Pancreas (tissue), 10 donors: ENCODE measurements around the gene SH3RF3. TPM values are rescaled to one million over a fixed set of nuclear protein-coding genes. Genes with fewer than 3 reads are reported as not detected.

Experiments used
- ATAC-seq, 4 donors: fragments of 200-7000 bp; cut with Tn5 transposase; one replicate each; pipeline versions ENCODE4 v1.8.0 to v1.9.1; 2020; ENCODE audit warnings: mild to moderate bottlenecking in 4 of 4, moderate library complexity in 4 of 4
- DNase-seq, 6 donors: peaks; one replicate each; pipeline ENCODE4 v3.0.0-alpha.2; 2020
- FAIRE-seq: peaks from 2 replicates; lab custom pipeline; 2012; peaks lifted over from hg19 to GRCh38; lab: Jason Lieb, UNC
- H3K27ac ChIP-seq, 4 donors: fragments of 200-600 bp; sonication (generic); 1 replicate in 3 of 4; 2 replicates in 1 of 4; pipeline versions ENCODE4 v1.5.0 to v1.8.0; 2020
- H3K27me3 ChIP-seq, 4 donors: fragments of 200-600 bp; one replicate each; pipeline ENCODE4 v1.8.0; 2021
- H3K36me3 ChIP-seq, 3 donors: fragments of 200-600 bp; sonication (generic) in 1 of 3; one replicate each; pipeline versions ENCODE4 v1.5.0 to v1.8.0; 2020 to 2021
- H3K4me1 ChIP-seq, 3 donors: fragments of 200-600 bp; one replicate each; pipeline ENCODE4 v1.8.0; 2021
- H3K4me3 ChIP-seq, 4 donors: fragments of 200-600 bp; sonication (generic) in 2 of 4; one replicate each; pipeline versions ENCODE4 v1.5.0 to v1.8.0; 2020 to 2021
- H3K9me3 ChIP-seq, 4 donors: fragments of 200-600 bp; one replicate each; pipeline ENCODE4 v1.8.0; 2021
- CTCF ChIP-seq, 4 donors: fragments of 200-600 bp; sonication (generic) in 3 of 4; IDR thresholded peaks; one replicate each; pipeline versions ENCODE4 v1.5.0 to v1.8.0; 2021; ENCODE audit warnings: antibody characterized with exemption in 4 of 4
- WGBS, 2 donors: extraction: QIAGEN DNeasy Blood & Tissue Kit; methylation state at CpG; one replicate each; pipeline ENCODE4 v1.1.7; 2013; 5-methylcytosine and 5-hydroxymethylcytosine counted together
- intact Hi-C, 3 donors: fragments of 100-400 bp; cut with DNase I; formaldehyde crosslinking; loops; one replicate each; pipeline versions ENCODE4 v1.11.1 to v1.14.2; 2022
- polyA plus RNA-seq, 2 donors: library from polyadenylated mRNA; stranded (reverse); fragments of 200-250 nt; gene quantifications; one replicate each; pipeline ENCODE4 v1.2.3, GENCODE V29; 2013
- total RNA-seq, 6 donors: library from RNA; stranded (reverse); fragmentation: NEBNext Ultra II Directional in 4 of 6; extraction: Animal tissue kit (Norgen Biotek cat#: 25700) in 4 of 6; gene quantifications; one replicate each; pipeline versions ENCODE4 v1.2.1 to v1.2.4, GENCODE V29; 2021 to 2023
- donor health status: healthy with polysubstance abuse.
- donor health status: DM: no; HTN: no; CAD: no; lungs with moderate emphysema.
- donor health status: DM: no; HTN: no; CAD: no.
- donor health status: control.
- donor health status: control.
- donor health status: Bipolar disorder and iron deficiency.
- donor health status: DM: yes; HTN: yes; CAD: no.
- donor health status: DM: no; HTN: no; CAD: no.
- donor health status: DM: no; HTN: no; CAD: no.
- donor health status: DM: yes; HTN: yes; CAD: no.

The SH3RF3 gene
- total and polyA plus RNA-seq, 8 donors: 1.1 to 3.5 (median 1.8) TPM

GRCh38 chr2:109343460-109343859 lies 214.5 kb downstream of the SH3RF3 start:
- intact Hi-C loops: no loop called here
- H3K9me3 ChIP-seq: no peaks in the 10 kb centered on the region
- H3K27ac ChIP-seq: no peak overlapping the region
- no peaks in the 10 kb centered on the region for H3K36me3 ChIP-seq
- TF ChIP-seq CTCF (IDR thresholded peaks at IDR 0.05): no peak
- 81 to 85% methylated on average over 5 of the region's 5 CpGs for WGBS, 2 donors
- H3K4me1 ChIP-seq: no peaks in the 10 kb centered on the region
- DNase-seq (peak in 1 of 6 donors; percentile 6), ATAC-seq (no peak), FAIRE-seq (no peak)
- no peaks in the 10 kb centered on the region for H3K27me3 ChIP-seq
- H3K4me3 ChIP-seq: no peak overlapping the region

DNA sequence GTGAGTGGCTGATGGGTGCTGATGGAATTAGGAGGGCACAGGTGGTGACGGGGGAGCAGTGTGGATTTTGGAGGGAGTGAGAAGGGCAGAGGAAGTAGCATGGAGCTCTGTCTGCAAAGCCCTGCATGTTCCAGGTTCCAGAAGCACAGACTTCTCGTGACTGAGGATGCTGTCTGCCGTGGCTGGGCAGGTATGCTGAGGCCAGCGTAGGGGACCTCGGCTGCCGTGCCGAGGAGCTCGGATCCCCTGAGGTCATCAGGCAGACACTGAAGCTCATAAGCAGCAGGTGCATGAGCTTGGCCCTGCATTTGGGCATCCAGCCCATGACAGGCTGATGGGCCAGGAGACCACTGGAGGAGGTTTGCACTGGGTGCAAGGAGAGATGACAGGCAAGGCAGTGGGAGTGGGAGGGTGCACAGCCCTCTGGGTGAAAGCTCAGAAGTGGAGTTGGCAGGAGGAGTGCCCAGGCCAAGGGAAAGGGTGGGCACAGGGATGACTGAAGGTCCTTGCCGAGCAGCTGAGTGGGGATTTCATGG lies 215.3 kb downstream of the SH3RF3 start:
- no peak for TF ChIP-seq CTCF (IDR thresholded peaks at IDR 0.05)
- H3K36me3 ChIP-seq: no peaks in the 10 kb centered on the region
- H3K4me3 ChIP-seq: no peak overlapping the region
- no peaks in the 10 kb centered on the region for H3K27me3 ChIP-seq
- 86 to 94% methylated on average over 9 of the region's 9 CpGs for WGBS, 2 donors
- DNase-seq (peak in 1 of 6 donors; percentile 4), FAIRE-seq (no peak), ATAC-seq (no peak)
- H3K4me1 ChIP-seq: no peaks in the 10 kb centered on the region
- intact Hi-C loops: no loop called here
- no peaks in the 10 kb centered on the region for H3K9me3 ChIP-seq
- H3K27ac ChIP-seq: no peak overlapping the region

- Histone ChIP-seq H3K4me3 (no peak overlapping the region), H3K36me3 (no peaks in the 10 kb centered on the region), H3K27ac (no peak overlapping the region), H3K4me1 (no peaks in the 10 kb centered on the region), H3K27me3 (no peaks in the 10 kb centered on the region), H3K9me3 (no peaks in the 10 kb centered on the region)
- TF ChIP-seq CTCF (IDR thresholded peaks at IDR 0.05): no peak
- peak in 1 of 6 donors; percentile 1 for DNase-seq
- no peak for ATAC-seq
- intact Hi-C loops: no loop called here
- 82 to 87% methylated on average over 10 of the region's 10 CpGs for WGBS, 2 donors
- no peak for FAIRE-seq
Observed at GRCh38 chr2:109345091-109345490, 216.1 kb downstream of the SH3RF3 start.

DNA sequence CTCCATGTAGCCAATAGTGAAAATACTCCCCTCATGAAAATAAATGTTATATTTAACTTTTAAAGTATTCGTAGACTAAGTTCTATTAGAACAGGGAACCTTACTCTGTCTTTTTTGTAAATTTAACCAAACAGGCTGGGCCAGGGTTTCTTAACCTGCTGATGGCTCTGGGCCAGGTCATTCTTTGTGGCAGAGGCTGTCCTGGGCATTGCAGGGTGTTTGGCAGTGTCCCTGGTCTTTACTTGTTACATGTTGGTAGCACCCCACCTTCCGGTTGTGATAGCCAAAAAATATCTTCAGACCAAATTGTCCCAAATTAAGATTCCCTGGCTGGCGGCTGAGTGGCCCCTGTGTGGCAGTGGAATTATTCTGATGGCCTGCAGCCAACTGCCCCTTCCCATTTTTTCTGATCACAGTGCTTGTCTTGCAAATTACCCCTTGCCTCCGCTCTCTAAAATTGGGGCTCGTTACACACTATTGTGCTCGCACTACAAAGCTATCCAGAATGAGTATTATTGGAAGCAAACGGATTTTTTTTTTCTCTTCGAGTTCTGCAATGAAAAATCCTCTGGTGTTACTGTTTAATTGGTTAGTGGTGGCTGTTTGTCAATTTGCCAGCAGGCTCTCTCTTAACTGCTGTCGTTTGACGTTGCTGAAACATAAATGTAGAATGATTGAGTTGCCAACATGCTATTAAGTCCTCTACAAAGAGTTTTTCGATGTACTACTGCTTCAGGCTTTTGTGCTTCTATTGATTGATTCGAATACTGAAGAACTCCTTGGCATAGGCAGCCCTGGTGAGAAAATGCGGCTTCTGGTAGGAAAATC lies 216.9 kb downstream of the SH3RF3 start:
- H3K36me3 ChIP-seq: no peaks in the 10 kb centered on the region
- no peaks in the 10 kb centered on the region for H3K9me3 ChIP-seq
- H3K4me1 ChIP-seq: peaks cover 0 to 2% (median 0%) of the 10 kb centered on the region in 3 donors
- peak in 3 of 6 donors; percentile 10 to 39 (median 25) for DNase-seq
- FAIRE-seq: no peak
- ATAC-seq: peak in 3 of 4 donors; percentile 27 to 78 (median 60)
- no peak overlapping the region for H3K27ac ChIP-seq
- no peak overlapping the region for H3K4me3 ChIP-seq
- no peaks in the 10 kb centered on the region for H3K27me3 ChIP-seq
- WGBS, 2 donors: 53 to 56% methylated on average over 13 of the region's 13 CpGs
- no peak for TF ChIP-seq CTCF (IDR thresholded peaks at IDR 0.05)
- intact Hi-C loops: no loop called here
